Measurements from ENCODE around the gene OR1A2.
"Not testable (repeated sequence)": the region's sequence is repeated elsewhere in the genome, so short reads cannot be mapped to it uniquely, and the experiment has no call there.

The OR1A2 gene

GRCh38 chr17:3197219-3197618 is at the start of gene OR1A2:
Gene OR1A2, plus strand, starts transcription at chr17:3197519. Its CDS starts 0 bp downstream, at chr17:3197519.
- DNase-seq = no peak

- DNase-seq = peak; percentile 90
These were observed 40.1 kb upstream of the OR1A2 start for GRCh38 chr17:3157218-3157617.

- DNase-seq = peak; percentile 95
These were observed 29.7 kb upstream of the OR1A2 start for GRCh38 chr17:3167574-3167973.

GRCh38 chr17:3189961-3190360 is 7.4 kb upstream of the OR1A2 start:
- no peak for DNase-seq

GRCh38 chr17:3207367-3207766 is 10.0 kb downstream of the OR1A2 start, which contains the start of gene OR1A1:
Gene OR1A1, plus strand, starts transcription at chr17:3207667. Its CDS starts 7,954 bp downstream, at chr17:3215621.
- no peak for DNase-seq

GRCh38 chr17:3208484-3208883 is 11.2 kb downstream of the OR1A2 start:
- no peak for DNase-seq

- DNase-seq = no peak
These were observed 15.7 kb downstream of the OR1A2 start for GRCh38 chr17:3213001-3213400.

- no peak for DNase-seq
These were observed 16.3 kb downstream of the OR1A2 start for GRCh38 chr17:3213587-3213986.

GRCh38 chr17:3219978-3220377 is 22.7 kb downstream of the OR1A2 start:
- DNase-seq = not testable (repeated sequence)

- DNase-seq = no peak
These were observed 24.5 kb downstream of the OR1A2 start for GRCh38 chr17:3221850-3222249.

GRCh38 chr17:3222505-3222904 is 25.2 kb downstream of the OR1A2 start:
- no peak for DNase-seq

- not testable (repeated sequence) for DNase-seq
These were observed 27.5 kb downstream of the OR1A2 start for GRCh38 chr17:3224721-3225352.

GRCh38 chr17:3232300-3232699 is 35.0 kb downstream of the OR1A2 start:
- DNase-seq = not testable (repeated sequence)

- peak; percentile 87 for DNase-seq
These were observed 41.4 kb downstream of the OR1A2 start for GRCh38 chr17:3238685-3239084.

GRCh38 chr17:3241044-3241443 is 43.7 kb downstream of the OR1A2 start:
- DNase-seq = not testable (repeated sequence)

GRCh38 chr17:3244841-3245240 is 47.5 kb downstream of the OR1A2 start:
- peak; percentile 16 for DNase-seq

All from MV-4-11 (cell line).